Measurements from ENCODE around the gene IWS1. TPM values are rescaled to one million over a fixed set of nuclear protein-coding genes. Genes with fewer than 3 reads are reported as not detected.

The IWS1 gene
- total and polyA plus RNA-seq, 12 donors, result 37.4 to 64.8 (median 46.4) TPM

GRCh38 chr2:127552336-127552735 is 26.0 kb upstream of the IWS1 start:
- H3K9me3 ChIP-seq, result peaks cover 0 to 17% (median 6%) of the 10 kb centered on the region in 11 donors
- ATAC-seq (no peak), DNase-seq (no peak)
- H3K27ac ChIP-seq, result no peak overlapping the region
- intact Hi-C loops (cut with DNase I), result no loop called here
- WGBS, 2 donors, result 87 to 88% methylated on average over 6 of the region's 6 CpGs
- no peaks in the 10 kb centered on the region for H3K36me3 ChIP-seq
- peaks cover 0 to 4% (median 0%) of the 10 kb centered on the region in 7 donors for H3K27me3 ChIP-seq
- TF ChIP-seq, protein P1, sequence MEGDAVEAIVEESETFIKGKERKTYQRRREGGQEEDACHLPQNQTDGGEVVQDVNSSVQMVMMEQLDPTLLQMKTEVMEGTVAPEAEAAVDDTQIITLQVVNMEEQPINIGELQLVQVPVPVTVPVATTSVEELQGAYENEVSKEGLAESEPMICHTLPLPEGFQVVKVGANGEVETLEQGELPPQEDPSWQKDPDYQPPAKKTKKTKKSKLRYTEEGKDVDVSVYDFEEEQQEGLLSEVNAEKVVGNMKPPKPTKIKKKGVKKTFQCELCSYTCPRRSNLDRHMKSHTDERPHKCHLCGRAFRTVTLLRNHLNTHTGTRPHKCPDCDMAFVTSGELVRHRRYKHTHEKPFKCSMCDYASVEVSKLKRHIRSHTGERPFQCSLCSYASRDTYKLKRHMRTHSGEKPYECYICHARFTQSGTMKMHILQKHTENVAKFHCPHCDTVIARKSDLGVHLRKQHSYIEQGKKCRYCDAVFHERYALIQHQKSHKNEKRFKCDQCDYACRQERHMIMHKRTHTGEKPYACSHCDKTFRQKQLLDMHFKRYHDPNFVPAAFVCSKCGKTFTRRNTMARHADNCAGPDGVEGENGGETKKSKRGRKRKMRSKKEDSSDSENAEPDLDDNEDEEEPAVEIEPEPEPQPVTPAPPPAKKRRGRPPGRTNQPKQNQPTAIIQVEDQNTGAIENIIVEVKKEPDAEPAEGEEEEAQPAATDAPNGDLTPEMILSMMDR (IDR thresholded peaks at IDR 0.05), result no peak
- no peak overlapping the region for H3K4me3 ChIP-seq
- no peaks in the 10 kb centered on the region for H3K4me1 ChIP-seq

- Histone ChIP-seq H3K36me3 (no peaks in the 10 kb centered on the region), H3K4me3 (no peak overlapping the region), H3K27ac (no peak overlapping the region), H3K9me3 (peaks cover 0 to 8% (median 0%) of the 10 kb centered on the region in 11 donors), H3K4me1 (no peaks in the 10 kb centered on the region), H3K27me3 (peaks cover 0 to 4% (median 0%) of the 10 kb centered on the region in 7 donors)
- TF ChIP-seq, protein P1 (IDR thresholded peaks at IDR 0.05), result no peak
- no peak for DNase-seq
- intact Hi-C loops (cut with DNase I), result no loop called here
- no peak for ATAC-seq
- 79 to 80% methylated on average over 7 of the region's 7 CpGs for WGBS, 2 donors
These were observed 25.1 kb upstream of the IWS1 start for GRCh38 chr2:127551221-127551930.

DNA sequence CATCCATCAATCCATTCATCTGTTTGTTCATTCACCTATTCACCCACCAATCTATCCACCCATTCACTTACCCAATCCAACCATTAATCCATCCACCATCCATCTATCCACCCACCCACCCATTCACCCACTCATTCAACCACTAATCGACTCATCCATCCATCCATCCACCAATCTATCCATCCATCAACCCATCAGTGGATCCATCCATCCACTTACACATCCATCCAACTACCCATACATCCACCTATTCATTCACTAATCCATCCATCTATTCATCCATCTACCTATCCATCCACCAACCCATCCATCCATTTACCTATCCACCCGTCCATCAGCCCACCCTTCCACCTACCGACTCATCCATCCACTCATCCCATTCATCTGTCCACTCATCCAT is 20.5 kb upstream of the IWS1 start:
- intact Hi-C loops (cut with DNase I), result no loop called here
- TF ChIP-seq, protein P1 (IDR thresholded peaks at IDR 0.05), result no peak
- Histone ChIP-seq H3K9me3 (no peaks in the 10 kb centered on the region), H3K27me3 (peaks cover 0 to 4% (median 0%) of the 10 kb centered on the region in 7 donors), H3K4me3 (no peak overlapping the region), H3K4me1 (no peaks in the 10 kb centered on the region), H3K27ac (no peak overlapping the region), H3K36me3 (no peaks in the 10 kb centered on the region)
- no peak for DNase-seq
- WGBS, 2 donors, result 85 to 91% methylated on average over 3 of the region's 3 CpGs
- ATAC-seq, result no peak

- intact Hi-C loops (cut with DNase I), result no loop called here
- H3K4me1 ChIP-seq, result no peaks in the 10 kb centered on the region
- no peak overlapping the region for H3K27ac ChIP-seq
- no peaks in the 10 kb centered on the region for H3K36me3 ChIP-seq
- 93 to 100% methylated on average over 1 of the region's 1 CpG for WGBS, 2 donors
- no peak overlapping the region for H3K4me3 ChIP-seq
- TF ChIP-seq, protein P1 (IDR thresholded peaks at IDR 0.05), result no peak
- no peak for ATAC-seq
- H3K27me3 ChIP-seq, result peaks cover 0 to 4% (median 0%) of the 10 kb centered on the region in 7 donors
- no peaks in the 10 kb centered on the region for H3K9me3 ChIP-seq
- DNase-seq, result no peak
These were observed 19.5 kb upstream of the IWS1 start for GRCh38 chr2:127545796-127546195.

Measured in heart right ventricle (tissue), 16 donors.